Stimulated activated CD4-positive, alpha-beta T cell treated with anti-CD3 and anti-CD28 coated beads, Interleukin-15, amount 100 ng/mL, for 24 hours (primary cell): Measurements from ENCODE around the gene RPL35.

ENCODE experiments used
- DNase-seq: peaks from one replicate; pipeline ENCODE4 v3.0.0-alpha.2; 2020

The RPL35 gene

GRCh38 chr9:124861342-124862229 lies at the start of gene RPL35, which contains the start of gene ARPC5L:
Gene RPL35, minus strand, starts transcription at chr9:124861957. Its CDS starts 45 bp downstream, at chr9:124861912.
Gene ARPC5L, plus strand, starts transcription at chr9:124862130. Its CDS starts 7,161 bp downstream, at chr9:124869291.
- DNase-seq, result peak; percentile 97

- DNase-seq, result no peak
Observed at GRCh38 chr9:124908098-124908497, 46.3 kb upstream of the RPL35 start.

DNA sequence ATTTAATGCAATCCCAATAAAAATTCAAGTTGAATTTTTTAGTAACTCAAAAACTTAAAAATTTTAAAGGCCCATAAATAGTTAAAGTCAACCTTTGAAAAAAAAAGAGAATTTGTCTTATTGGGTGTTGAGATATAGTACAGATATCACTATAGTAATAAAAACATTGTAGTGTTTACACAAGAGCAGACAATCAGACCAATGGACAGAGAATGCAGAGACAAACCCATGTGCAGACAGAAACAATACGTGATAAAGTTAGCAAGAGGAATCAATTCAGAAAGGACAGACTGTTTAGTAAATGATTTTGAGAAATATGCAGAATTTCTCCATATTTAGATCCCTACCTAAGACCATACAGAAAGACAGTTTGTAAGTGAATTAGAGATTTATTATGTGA lies 45.2 kb upstream of the RPL35 start:
- DNase-seq, result no peak

DNA sequence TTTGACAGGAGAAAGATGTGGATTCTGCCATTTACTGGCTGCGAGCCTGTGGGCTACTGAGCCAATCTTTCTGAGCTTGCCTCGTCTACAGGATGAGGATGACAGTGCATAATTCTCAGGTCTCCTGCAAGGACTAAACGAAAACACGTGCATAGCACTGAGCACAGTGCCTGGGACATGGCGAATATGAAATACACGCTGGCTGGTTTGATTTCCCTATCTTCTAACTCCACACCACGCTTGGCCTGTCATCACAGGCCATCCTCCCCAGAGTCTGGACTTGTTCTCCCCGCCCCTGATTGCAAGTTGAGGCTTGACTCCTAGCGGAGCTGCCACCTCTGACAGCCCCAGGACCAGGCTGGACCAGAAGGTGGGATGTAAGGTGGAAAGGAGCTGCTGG lies 38.1 kb upstream of the RPL35 start:
- no peak for DNase-seq

DNA sequence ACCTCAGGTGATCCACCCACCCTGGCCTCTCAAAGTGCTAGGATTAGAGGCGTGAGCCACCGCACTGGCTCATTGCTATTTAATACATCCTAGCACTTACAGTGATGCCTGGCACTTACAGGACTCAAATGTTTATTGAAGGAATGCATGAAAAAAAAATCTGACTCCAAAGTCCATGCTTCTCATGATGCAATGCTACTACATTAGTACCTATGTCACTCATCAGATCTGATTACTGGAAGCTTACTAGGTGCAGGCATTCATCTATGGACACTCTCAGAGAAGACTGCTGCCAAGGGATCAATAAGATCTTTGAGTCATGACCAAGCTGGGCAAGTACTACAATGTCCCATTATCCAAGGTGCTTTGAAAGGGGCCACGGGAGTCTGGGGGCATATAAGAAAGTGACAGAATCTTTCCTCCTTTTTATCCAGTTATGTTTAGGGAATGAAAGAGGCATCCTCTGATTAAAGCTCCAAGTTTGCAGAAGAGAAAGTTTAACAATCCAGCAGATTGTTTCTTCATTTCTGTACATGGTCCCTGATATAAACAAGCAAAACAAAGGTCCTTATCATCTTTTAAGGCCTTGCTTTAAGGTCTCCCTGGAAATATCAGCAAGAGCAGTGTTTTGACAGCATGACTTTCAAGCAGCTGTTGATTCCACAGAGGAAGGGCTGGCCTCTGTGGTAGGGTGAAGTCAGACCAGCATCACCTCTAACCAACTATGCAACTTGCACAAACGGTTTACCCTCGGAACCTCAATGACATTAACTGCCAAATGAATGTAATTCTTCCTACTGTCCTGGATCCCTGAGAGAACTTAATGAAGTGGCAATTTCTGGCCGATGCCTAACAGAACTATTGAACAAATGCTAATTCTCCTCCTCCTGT lies 36.1 kb upstream of the RPL35 start:
- no peak for DNase-seq

- DNase-seq, result peak; percentile 18
Observed at GRCh38 chr9:124894741-124895170, 33.0 kb upstream of the RPL35 start.

GRCh38 chr9:124894035-124894740 lies 32.4 kb upstream of the RPL35 start:
- DNase-seq, result no peak

GRCh38 chr9:124890179-124890578 lies 28.4 kb upstream of the RPL35 start:
- no peak for DNase-seq

GRCh38 chr9:124889006-124889405 lies 27.2 kb upstream of the RPL35 start:
- DNase-seq, result no peak

- DNase-seq, result no peak
Observed at GRCh38 chr9:124887832-124888231, 26.1 kb upstream of the RPL35 start.

DNA sequence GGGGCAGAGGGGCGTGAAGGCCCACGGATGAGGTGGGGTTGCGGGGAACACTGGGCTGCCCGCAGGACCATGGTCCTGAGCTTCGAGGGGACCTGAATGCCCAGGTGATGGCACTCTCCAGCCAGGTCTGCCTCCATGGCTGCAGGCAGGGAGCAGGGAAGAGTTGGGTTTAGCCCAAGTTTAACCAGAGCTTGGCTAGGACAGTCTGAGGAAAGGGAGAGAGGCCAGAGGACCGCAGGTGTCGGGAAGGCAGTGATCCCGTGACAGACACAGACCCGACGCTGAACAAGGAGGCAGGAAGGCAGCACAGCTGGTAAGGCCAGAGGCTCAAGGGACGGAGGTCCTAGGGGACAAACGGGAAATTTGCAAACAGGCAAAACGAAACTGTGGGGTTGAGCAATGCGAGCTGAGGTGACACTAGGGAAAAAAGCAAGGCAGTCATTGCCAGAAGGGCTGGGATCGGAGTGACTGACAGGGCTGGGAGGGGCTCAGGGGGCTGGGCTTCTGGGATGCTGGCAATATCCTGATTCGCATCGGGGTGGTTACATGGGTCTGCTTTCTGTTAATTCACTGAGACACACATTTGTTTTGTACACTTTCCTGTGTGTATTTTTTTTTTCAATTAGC lies 25.2 kb upstream of the RPL35 start:
- DNase-seq, result no peak

DNA sequence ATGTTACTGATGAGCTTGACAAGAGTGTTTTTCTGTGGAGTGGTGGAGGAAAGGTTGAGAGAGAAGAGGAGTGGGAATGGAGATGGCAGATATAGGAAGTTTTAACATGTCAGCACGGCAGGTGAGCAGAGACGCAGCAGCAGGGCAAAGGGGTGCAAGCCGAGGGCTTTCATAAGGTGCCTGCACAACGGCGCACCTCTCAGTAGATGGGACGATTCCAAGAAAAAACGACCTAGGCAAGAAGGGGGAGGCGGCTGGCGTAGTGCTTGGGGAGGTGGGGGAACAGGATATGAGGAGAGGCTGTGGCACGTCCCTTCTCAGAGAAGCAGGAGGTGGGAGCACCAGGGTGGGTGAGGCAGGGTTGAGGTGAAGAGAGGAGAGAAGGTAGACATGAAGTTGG lies 24.7 kb upstream of the RPL35 start:
- DNase-seq, result no peak

- no peak for DNase-seq
Observed at GRCh38 chr9:124885551-124885950, 23.8 kb upstream of the RPL35 start.

- DNase-seq, result no peak
Observed at GRCh38 chr9:124884376-124884775, 22.6 kb upstream of the RPL35 start.

GRCh38 chr9:124882231-124882630 lies 20.5 kb upstream of the RPL35 start:
- no peak for DNase-seq

DNA sequence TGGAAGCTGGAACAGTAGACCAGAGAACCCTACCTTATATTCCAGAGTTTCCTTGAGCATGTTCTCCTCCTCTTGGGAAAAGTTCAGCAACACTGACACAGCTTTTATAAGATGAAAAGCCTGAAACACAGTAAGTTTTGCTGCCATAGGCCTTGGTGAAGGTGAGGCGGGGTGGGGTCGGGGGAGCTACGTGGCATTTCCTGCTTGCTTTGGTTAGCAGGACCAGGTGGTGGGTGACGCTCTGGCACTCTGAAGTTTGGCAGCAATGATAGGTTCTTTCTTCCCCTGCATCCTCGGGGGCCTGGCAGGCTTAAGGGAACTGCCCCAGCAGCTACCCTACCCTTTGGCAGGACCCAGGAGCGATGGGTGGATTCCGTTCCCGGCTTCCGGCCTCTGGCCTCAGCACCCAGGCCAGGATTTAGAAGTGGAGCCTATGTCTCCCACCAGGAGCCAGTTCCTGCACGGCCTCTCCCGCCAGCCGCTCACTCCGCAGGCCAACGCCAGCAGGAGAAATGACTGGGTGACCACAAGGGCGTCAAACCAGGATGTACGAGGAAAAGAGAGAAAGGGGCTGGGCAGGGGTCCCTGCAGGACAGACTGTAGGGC lies 19.5 kb upstream of the RPL35 start:
- no peak for DNase-seq

DNA sequence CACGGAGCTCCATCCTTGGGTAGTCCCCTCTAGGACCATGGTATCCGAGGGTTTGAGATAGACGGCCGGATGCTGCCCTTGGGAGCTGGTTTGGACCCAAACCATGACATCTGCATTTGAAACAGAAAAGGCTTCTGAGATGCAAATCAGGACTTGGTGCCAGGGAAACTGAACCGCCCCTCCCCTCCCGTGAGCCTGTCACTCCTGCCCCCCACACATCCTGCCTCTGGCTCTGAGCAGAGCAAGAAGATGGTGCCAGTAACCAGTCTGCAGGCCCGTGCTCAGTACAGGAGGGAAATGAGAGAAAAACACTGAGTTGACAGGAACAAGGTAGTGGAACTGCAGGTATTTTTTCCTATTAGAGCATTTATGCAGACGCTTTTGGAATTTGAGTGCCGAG lies 18.7 kb upstream of the RPL35 start:
- no peak for DNase-seq

- no peak for DNase-seq
Observed at GRCh38 chr9:124879226-124879625, 17.5 kb upstream of the RPL35 start.

DNA sequence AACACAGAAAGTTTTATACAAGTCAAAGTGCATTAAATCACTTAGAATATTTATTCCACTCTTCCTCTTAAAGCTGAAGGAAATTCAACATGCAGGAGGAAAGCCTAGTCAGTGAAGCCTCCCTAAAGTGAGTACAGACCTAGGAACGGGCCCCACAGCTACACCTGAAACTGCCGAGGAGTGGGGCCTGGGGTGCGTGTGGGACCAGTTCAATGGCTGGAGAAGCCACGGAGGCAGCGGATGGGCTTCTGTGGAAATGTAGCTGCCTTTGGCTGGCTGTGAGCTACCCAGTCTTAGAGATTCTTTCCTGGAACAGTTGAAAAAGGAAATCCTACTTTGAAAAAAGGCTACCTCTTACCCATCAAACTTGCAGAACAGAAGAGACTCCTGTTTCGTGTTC lies 16.8 kb upstream of the RPL35 start:
- no peak for DNase-seq

DNA sequence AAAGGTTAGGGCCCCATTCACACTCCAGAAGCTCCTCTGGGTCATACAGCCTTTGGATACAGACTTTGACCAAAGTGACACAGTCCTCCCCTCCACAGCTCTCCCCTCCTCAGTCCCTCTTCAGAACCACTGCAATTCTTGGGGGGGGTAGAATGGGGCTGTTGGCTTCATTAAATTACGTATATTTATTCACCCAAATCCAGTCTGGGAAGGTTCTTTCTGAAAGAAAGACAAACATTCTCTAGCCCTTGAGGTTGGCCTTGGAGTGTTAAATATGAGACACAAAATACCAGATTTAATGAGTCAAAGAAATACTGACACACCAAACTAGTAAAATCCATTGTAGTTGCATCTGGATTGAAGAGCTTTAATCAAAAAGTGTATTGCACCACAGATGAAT lies 16.3 kb upstream of the RPL35 start:
- DNase-seq, result no peak

DNA sequence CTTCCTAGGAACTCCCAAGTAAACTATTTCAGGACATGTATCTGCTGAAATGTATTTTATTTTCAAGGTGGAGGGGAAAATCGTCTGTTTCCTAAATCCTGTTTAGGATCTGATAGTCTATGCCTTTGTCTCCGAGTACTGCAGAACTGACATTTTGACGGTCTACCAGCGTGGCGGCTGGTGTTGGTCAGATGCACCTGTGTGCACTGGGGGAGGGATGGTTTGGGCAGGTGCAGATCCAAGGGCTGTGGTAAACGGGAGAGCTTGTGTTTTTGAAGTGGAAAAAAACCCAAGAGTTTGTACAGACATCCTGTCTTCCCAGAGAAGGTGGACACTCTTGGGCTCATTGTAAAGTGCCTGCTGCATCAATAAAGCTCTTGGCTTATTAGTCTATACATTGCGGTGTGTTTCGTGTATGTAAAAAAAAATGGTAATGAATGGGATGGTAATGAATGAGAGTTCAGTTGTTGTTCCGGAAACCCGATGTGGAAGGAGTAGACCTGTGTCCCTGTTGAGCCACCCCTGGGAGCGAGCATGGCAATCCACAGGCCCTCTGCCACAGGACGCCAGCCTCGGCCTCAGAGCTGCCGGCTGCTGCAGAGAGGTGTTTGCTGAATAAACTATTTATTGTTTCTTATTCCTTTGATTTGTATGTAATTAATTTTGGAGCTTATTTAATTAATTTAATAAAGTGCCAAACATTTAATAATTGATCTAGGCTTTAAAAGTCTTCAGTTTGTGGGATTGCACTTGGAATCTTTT lies 15.4 kb upstream of the RPL35 start:
- no peak for DNase-seq
